Measurements from ENCODE around the gene SYT17.

SYT17 gene

GRCh38 chr16:19127674-19128131 is 40.3 kb upstream of the SYT17 start:
- H3K79me2 ChIP-seq (ENCODE audit: insufficient read depth, low read length): no peaks in the 10 kb centered on the region
- no peak overlapping the region for H2AFZ ChIP-seq (ENCODE audit: low read length)
- no peaks in the 10 kb centered on the region for H3K4me1 ChIP-seq (ENCODE audit: insufficient read depth, low read length, severe bottlenecking)
- H3K4me3 ChIP-seq (ENCODE audit: low read depth, low read length, poor library complexity, severe bottlenecking): no peak overlapping the region
- H4K20me1 ChIP-seq (ENCODE audit: insufficient read depth, low read length): no peaks in the 10 kb centered on the region
- no peak overlapping the region for H3K4me2 ChIP-seq (ENCODE audit: low read length)
- H3F3A ChIP-seq (ENCODE audit: insufficient read depth, low read length): no peaks in the 10 kb centered on the region
- no peaks in the 10 kb centered on the region for H3K9me2 ChIP-seq (ENCODE audit: low read depth, low read length)
- peaks cover 4% of the 10 kb centered on the region; the same call in 1 of the 2 replicates for H3K9me3 ChIP-seq (ENCODE audit: low read length)
- no peak overlapping the region for H3K9ac ChIP-seq (ENCODE audit: low read length)
- H3K27ac ChIP-seq (ENCODE audit: low read depth, low read length, poor library complexity, severe bottlenecking): no peak overlapping the region
- no peaks in the 10 kb centered on the region; the same call in 1 of the 2 replicates for H3K36me3 ChIP-seq (ENCODE audit: insufficient read depth, low read length)
- H3K27me3 ChIP-seq (ENCODE audit: insufficient read depth, low read length): peaks cover 4% of the 10 kb centered on the region; the same call in 1 of the 2 replicates
- TF ChIP-seq CTCF (IDR thresholded peaks at IDR 0.05; ENCODE audit: low read length) (no peak), EZH2 (IDR thresholded peaks at IDR 0.05; ENCODE audit: borderline replicate concordance, low read length) (no peak)

GRCh38 chr16:19128454-19129200 is 39.4 kb upstream of the SYT17 start:
- H3K27ac ChIP-seq (ENCODE audit: low read depth, low read length, poor library complexity, severe bottlenecking): no peak overlapping the region
- peaks cover 4% of the 10 kb centered on the region; the same call in 1 of the 2 replicates for H3K9me3 ChIP-seq (ENCODE audit: low read length)
- no peak overlapping the region for H3K4me3 ChIP-seq (ENCODE audit: low read depth, low read length, poor library complexity, severe bottlenecking)
- no peak for TF ChIP-seq CTCF (IDR thresholded peaks at IDR 0.05; ENCODE audit: low read length)
- H4K20me1 ChIP-seq (ENCODE audit: insufficient read depth, low read length): no peaks in the 10 kb centered on the region
- H3K4me1 ChIP-seq (ENCODE audit: insufficient read depth, low read length, severe bottlenecking): no peaks in the 10 kb centered on the region
- H3K4me2 ChIP-seq (ENCODE audit: low read length): no peak overlapping the region
- H3K27me3 ChIP-seq (ENCODE audit: insufficient read depth, low read length): peaks cover 4% of the 10 kb centered on the region; the same call in 1 of the 2 replicates
- no peak overlapping the region for H3K9ac ChIP-seq (ENCODE audit: low read length)
- no peaks in the 10 kb centered on the region; the same call in 1 of the 2 replicates for H3K36me3 ChIP-seq (ENCODE audit: insufficient read depth, low read length)
- H3F3A ChIP-seq (ENCODE audit: insufficient read depth, low read length): no peaks in the 10 kb centered on the region
- no peaks in the 10 kb centered on the region for H3K79me2 ChIP-seq (ENCODE audit: insufficient read depth, low read length)
- H2AFZ ChIP-seq (ENCODE audit: low read length): no peak overlapping the region
- H3K9me2 ChIP-seq (ENCODE audit: low read depth, low read length): no peaks in the 10 kb centered on the region

GRCh38 chr16:19130385-19130784 is 37.7 kb upstream of the SYT17 start:
- TF ChIP-seq CTCF (IDR thresholded peaks at IDR 0.05; ENCODE audit: low read length) (no peak), EZH2 (IDR thresholded peaks at IDR 0.05; ENCODE audit: borderline replicate concordance, low read length) (no peak)
- Histone ChIP-seq H3K27ac (ENCODE audit: low read depth, low read length, poor library complexity, severe bottlenecking) (no peak overlapping the region), H3K79me2 (ENCODE audit: insufficient read depth, low read length) (no peaks in the 10 kb centered on the region), H2AFZ (ENCODE audit: low read length) (no peak overlapping the region), H4K20me1 (ENCODE audit: insufficient read depth, low read length) (no peaks in the 10 kb centered on the region), H3K9ac (ENCODE audit: low read length) (no peak overlapping the region), H3K36me3 (ENCODE audit: insufficient read depth, low read length) (no peaks in the 10 kb centered on the region), H3K9me2 (ENCODE audit: low read depth, low read length) (no peaks in the 10 kb centered on the region), H3K27me3 (ENCODE audit: insufficient read depth, low read length) (peaks cover 4% of the 10 kb centered on the region; the same call in 1 of the 2 replicates), H3F3A (ENCODE audit: insufficient read depth, low read length) (no peaks in the 10 kb centered on the region), H3K4me2 (ENCODE audit: low read length) (no peak overlapping the region), H3K4me3 (ENCODE audit: low read depth, low read length, poor library complexity, severe bottlenecking) (no peak overlapping the region), H3K9me3 (ENCODE audit: low read length) (peaks cover 4% of the 10 kb centered on the region; the same call in 1 of the 2 replicates), H3K4me1 (ENCODE audit: insufficient read depth, low read length, severe bottlenecking) (no peaks in the 10 kb centered on the region)

All from OCI-LY1 (cell line).